Liver (tissue), 9 donors: ENCODE data around the gene EXOC6B. TPM values are rescaled to one million over a fixed set of nuclear protein-coding genes. Genes with fewer than 3 reads are reported as not detected.

Experiments used
- DNase-seq: peaks from one replicate; pipeline ENCODE4 v3.0.0-alpha.2; 2017; ENCODE audit warnings: low spot score
- H3K27ac ChIP-seq, 2 donors: one replicate each; pipeline ENCODE4 v1.7.0; 2013; ENCODE audit warnings: inconsistent platforms in 2 of 2, low read length in 2 of 2, control low read depth in 1 of 2, low read depth in 1 of 2, mild to moderate bottlenecking in 1 of 2
- H3K27me3 ChIP-seq, 4 donors: one replicate each; pipeline versions ENCODE4 v1.6.1 to v1.7.0; 2013; ENCODE audit warnings: low read length in 3 of 4, inconsistent platforms in 1 of 4, mild to moderate bottlenecking in 1 of 4, moderate library complexity in 1 of 4; ENCODE audit not compliant: control insufficient read depth in 4 of 4, insufficient read depth in 4 of 4
- H3K36me3 ChIP-seq, 4 donors: one replicate each; pipeline versions ENCODE4 v1.6.1 to v1.7.0; 2013; ENCODE audit warnings: low read length in 3 of 4, mild to moderate bottlenecking in 3 of 4, low read depth in 1 of 4, moderate library complexity in 1 of 4; ENCODE audit not compliant: control insufficient read depth in 4 of 4, insufficient read depth in 3 of 4
- H3K4me1 ChIP-seq, 4 donors: one replicate each; pipeline versions ENCODE4 v1.6.1 to v1.7.0; 2013; ENCODE audit warnings: low read length in 3 of 4, mild to moderate bottlenecking in 3 of 4, moderate library complexity in 1 of 4; ENCODE audit not compliant: control insufficient read depth in 4 of 4, insufficient read depth in 4 of 4
- H3K4me3 ChIP-seq, 3 donors: one replicate each; pipeline versions ENCODE4 v1.6.1 to v1.7.0; 2013; ENCODE audit warnings: low read length in 3 of 3, control low read depth in 1 of 3, low read depth in 1 of 3, mild to moderate bottlenecking in 1 of 3
- H3K9ac ChIP-seq, 2 donors: one replicate each; pipeline ENCODE4 v1.7.0; 2013; ENCODE audit warnings: low read length in 2 of 2, mild to moderate bottlenecking in 2 of 2, moderate library complexity in 2 of 2, control low read depth in 1 of 2, low read depth in 1 of 2
- H3K9me3 ChIP-seq, 4 donors: one replicate each; pipeline versions ENCODE4 v1.6.1 to v1.7.0; 2013; ENCODE audit warnings: low read length in 3 of 4; ENCODE audit not compliant: control insufficient read depth in 4 of 4
- ATF3 ChIP-seq: IDR thresholded peaks from 2 replicates; pipeline ENCODE4 v1.6.1; 2016; ENCODE audit warnings: antibody characterized with exemption
- FOXA1 ChIP-seq: IDR thresholded peaks from 2 replicates; pipeline ENCODE4 v1.6.1; 2016; ENCODE audit warnings: antibody characterized with exemption
- FOXA2 ChIP-seq: IDR thresholded peaks from 2 replicates; pipeline ENCODE4 v1.6.1; 2016; ENCODE audit warnings: antibody characterized with exemption
- GABPA ChIP-seq, 2 donors: IDR thresholded peaks in 1 of 2; conservative IDR thresholded peaks in 1 of 2; 2 replicates each; pipeline ENCODE4 v1.6.1; 2016; ENCODE audit warnings: antibody characterized with exemption in 2 of 2, mild to moderate bottlenecking in 1 of 2, moderate library complexity in 1 of 2
- HNF4A ChIP-seq, 2 donors: conservative IDR thresholded peaks; 2 replicates each; pipeline ENCODE4 v1.6.1; 2016; ENCODE audit warnings: antibody characterized with exemption in 2 of 2, mild to moderate bottlenecking in 2 of 2
- HNF4G ChIP-seq: IDR thresholded peaks from 2 replicates; pipeline ENCODE4 v1.6.1; 2016; ENCODE audit warnings: antibody characterized with exemption
- JUND ChIP-seq, 2 donors: IDR thresholded peaks; 2 replicates each; pipeline ENCODE4 v1.6.1; 2016; ENCODE audit warnings: antibody characterized with exemption in 2 of 2
- NR2F2 ChIP-seq: IDR thresholded peaks from 2 replicates; pipeline ENCODE4 v1.6.1; 2016; ENCODE audit warnings: antibody characterized with exemption
- RAD21 ChIP-seq, 2 donors: IDR thresholded peaks; 2 replicates each; pipeline ENCODE4 v1.6.1; 2016; ENCODE audit warnings: antibody characterized with exemption in 2 of 2, mild to moderate bottlenecking in 2 of 2
- RXRA ChIP-seq, 2 donors: IDR thresholded peaks; 2 replicates each; pipeline ENCODE4 v1.6.1; 2017 to 2018; ENCODE audit warnings: antibody characterized with exemption in 2 of 2, mild to moderate bottlenecking in 1 of 2
- SP1 ChIP-seq: IDR thresholded peaks from 2 replicates; pipeline ENCODE4 v1.6.1; 2018; ENCODE audit warnings: antibody characterized with exemption, mild to moderate bottlenecking
- TAF1 ChIP-seq: conservative IDR thresholded peaks from 2 replicates; pipeline ENCODE4 v1.6.1; 2016; ENCODE audit warnings: antibody characterized with exemption, mild to moderate bottlenecking
- YY1 ChIP-seq: IDR thresholded peaks from 2 replicates; pipeline ENCODE4 v1.6.1; 2016; ENCODE audit warnings: antibody characterized with exemption, mild to moderate bottlenecking
- WGBS: extraction: QIAGEN DNeasy Blood & Tissue Kit; methylation state at CpG from one replicate; pipeline ENCODE4 v1.1.7; 2013; 5-methylcytosine and 5-hydroxymethylcytosine counted together
- polyA plus RNA-seq, 2 donors: library from polyadenylated mRNA; stranded (reverse) in 1 of 2; unstranded in 1 of 2; fragments of 200-250 nt in 1 of 2; fragments of >200 nt in 1 of 2; fragmentation: Nextera tagmentation in 1 of 2; extraction: Ambion mirVana in 1 of 2; gene quantifications; one replicate each; pipeline versions ENCODE4 v1.2.1 to v1.2.3, GENCODE V29; 2013 to 2015
- total RNA-seq, 2 donors: library from RNA; depleted of rRNA; stranded (reverse); fragments of >200 nt; gene quantifications; one replicate each; pipeline ENCODE4 v1.2.3, GENCODE V29; 2014
- TF ChIP-seq, protein P1 (sequence below): IDR thresholded peaks from 2 replicates; pipeline ENCODE4 v1.6.1; 2016; ENCODE audit warnings: antibody characterized with exemption, mild to moderate bottlenecking
- TF ChIP-seq, protein P2 (sequence below): IDR thresholded peaks from 2 replicates; pipeline ENCODE4 v1.6.1; 2016; ENCODE audit warnings: antibody characterized with exemption
- TF ChIP-seq, protein P3 (sequence below): fragments of 150-350 bp; IDR thresholded peaks from 2 replicates; pipeline ENCODE4 v1.5.1; 2017; ENCODE audit warnings: improper control_type of control experiment, low read depth, low read length; ENCODE audit not compliant: missing input control
- TF ChIP-seq, protein P4 (sequence below): IDR thresholded peaks from 2 replicates; pipeline ENCODE4 v1.6.1; 2016; ENCODE audit warnings: antibody characterized with exemption
- donor health status: healthy.
- donor health status: healthy.
- donor health status: healthy.
- donor health status: healthy.
- donor health status: healthy.

EXOC6B gene
- total and polyA plus RNA-seq, 4 donors, result 1.7 to 9.5 (median 5.5) TPM

DNA sequence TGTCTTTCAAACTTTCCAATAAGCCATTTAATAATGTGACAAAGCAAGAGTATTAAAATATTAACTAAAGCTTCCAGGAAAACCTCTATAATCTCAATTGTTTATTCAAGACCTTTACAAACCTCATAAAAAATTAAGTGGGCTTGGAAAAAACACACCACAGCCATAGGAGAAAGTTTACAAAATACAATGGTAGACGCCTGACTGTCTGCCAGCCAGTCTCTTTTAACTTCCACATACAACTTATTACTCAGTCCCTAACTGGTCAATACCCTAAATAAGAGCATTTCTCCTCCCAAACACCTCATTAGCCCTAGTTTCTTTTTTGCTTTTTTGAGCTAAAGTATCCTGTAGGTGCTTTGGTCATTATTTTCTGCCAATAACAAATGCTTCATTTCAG lies 430.7 kb downstream of the EXOC6B start:
- Histone ChIP-seq H3K36me3 (peaks cover 0 to 2% (median 0%) of the 10 kb centered on the region in 4 donors), H3K9ac (no peak overlapping the region), H3K27me3 (no peaks in the 10 kb centered on the region), H3K4me1 (no peaks in the 10 kb centered on the region), H3K27ac (no peak overlapping the region), H3K4me3 (no peak overlapping the region), H3K9me3 (peaks cover 0 to 1% (median under 1%) of the 10 kb centered on the region in 4 donors)
- TF ChIP-seq JUND (IDR thresholded peaks at IDR 0.05) (no peak), FOXA2 (no peak), RXRA (IDR thresholded peaks at IDR 0.05) (no peak), HNF4A (conservative IDR thresholded peaks at IDR 0.05) (no peak), FOXA1 (no peak), HNF4G (no peak), RAD21 (IDR thresholded peaks at IDR 0.05) (no peak), GABPA (IDR thresholded peaks at IDR 0.05 in 1 of 2, conservative IDR thresholded peaks at IDR 0.05 in 1 of 2) (no peak), YY1 (no peak), NR2F2 (no peak)
- TF ChIP-seq, protein P1, sequence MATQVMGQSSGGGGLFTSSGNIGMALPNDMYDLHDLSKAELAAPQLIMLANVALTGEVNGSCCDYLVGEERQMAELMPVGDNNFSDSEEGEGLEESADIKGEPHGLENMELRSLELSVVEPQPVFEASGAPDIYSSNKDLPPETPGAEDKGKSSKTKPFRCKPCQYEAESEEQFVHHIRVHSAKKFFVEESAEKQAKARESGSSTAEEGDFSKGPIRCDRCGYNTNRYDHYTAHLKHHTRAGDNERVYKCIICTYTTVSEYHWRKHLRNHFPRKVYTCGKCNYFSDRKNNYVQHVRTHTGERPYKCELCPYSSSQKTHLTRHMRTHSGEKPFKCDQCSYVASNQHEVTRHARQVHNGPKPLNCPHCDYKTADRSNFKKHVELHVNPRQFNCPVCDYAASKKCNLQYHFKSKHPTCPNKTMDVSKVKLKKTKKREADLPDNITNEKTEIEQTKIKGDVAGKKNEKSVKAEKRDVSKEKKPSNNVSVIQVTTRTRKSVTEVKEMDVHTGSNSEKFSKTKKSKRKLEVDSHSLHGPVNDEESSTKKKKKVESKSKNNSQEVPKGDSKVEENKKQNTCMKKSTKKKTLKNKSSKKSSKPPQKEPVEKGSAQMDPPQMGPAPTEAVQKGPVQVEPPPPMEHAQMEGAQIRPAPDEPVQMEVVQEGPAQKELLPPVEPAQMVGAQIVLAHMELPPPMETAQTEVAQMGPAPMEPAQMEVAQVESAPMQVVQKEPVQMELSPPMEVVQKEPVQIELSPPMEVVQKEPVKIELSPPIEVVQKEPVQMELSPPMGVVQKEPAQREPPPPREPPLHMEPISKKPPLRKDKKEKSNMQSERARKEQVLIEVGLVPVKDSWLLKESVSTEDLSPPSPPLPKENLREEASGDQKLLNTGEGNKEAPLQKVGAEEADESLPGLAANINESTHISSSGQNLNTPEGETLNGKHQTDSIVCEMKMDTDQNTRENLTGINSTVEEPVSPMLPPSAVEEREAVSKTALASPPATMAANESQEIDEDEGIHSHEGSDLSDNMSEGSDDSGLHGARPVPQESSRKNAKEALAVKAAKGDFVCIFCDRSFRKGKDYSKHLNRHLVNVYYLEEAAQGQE, result no peak
- TF ChIP-seq, protein P2, sequence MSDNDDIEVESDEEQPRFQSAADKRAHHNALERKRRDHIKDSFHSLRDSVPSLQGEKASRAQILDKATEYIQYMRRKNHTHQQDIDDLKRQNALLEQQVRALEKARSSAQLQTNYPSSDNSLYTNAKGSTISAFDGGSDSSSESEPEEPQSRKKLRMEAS, result no peak
- TF ChIP-seq, protein P3, sequence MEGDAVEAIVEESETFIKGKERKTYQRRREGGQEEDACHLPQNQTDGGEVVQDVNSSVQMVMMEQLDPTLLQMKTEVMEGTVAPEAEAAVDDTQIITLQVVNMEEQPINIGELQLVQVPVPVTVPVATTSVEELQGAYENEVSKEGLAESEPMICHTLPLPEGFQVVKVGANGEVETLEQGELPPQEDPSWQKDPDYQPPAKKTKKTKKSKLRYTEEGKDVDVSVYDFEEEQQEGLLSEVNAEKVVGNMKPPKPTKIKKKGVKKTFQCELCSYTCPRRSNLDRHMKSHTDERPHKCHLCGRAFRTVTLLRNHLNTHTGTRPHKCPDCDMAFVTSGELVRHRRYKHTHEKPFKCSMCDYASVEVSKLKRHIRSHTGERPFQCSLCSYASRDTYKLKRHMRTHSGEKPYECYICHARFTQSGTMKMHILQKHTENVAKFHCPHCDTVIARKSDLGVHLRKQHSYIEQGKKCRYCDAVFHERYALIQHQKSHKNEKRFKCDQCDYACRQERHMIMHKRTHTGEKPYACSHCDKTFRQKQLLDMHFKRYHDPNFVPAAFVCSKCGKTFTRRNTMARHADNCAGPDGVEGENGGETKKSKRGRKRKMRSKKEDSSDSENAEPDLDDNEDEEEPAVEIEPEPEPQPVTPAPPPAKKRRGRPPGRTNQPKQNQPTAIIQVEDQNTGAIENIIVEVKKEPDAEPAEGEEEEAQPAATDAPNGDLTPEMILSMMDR, result no peak
- no peak for DNase-seq
- WGBS, result 94% methylated on average over 1 of the region's 1 CpG

GRCh38 chr2:72394541-72395070 lies 431.2 kb downstream of the EXOC6B start:
- no peak overlapping the region for H3K9ac ChIP-seq
- H3K4me1 ChIP-seq, result no peaks in the 10 kb centered on the region
- no peaks in the 10 kb centered on the region for H3K27me3 ChIP-seq
- no peak overlapping the region for H3K27ac ChIP-seq
- peaks cover 0 to 1% (median 0%) of the 10 kb centered on the region in 4 donors for H3K9me3 ChIP-seq
- DNase-seq, result no peak
- H3K4me3 ChIP-seq, result no peak overlapping the region
- H3K36me3 ChIP-seq, result peaks cover 0 to 2% (median 0%) of the 10 kb centered on the region in 4 donors
- TF ChIP-seq YY1 (no peak), RXRA (IDR thresholded peaks at IDR 0.05) (no peak), JUND (IDR thresholded peaks at IDR 0.05) (no peak), ATF3 (no peak), TAF1 (no peak), RAD21 (IDR thresholded peaks at IDR 0.05) (no peak), FOXA2 (no peak), SP1 (no peak), NR2F2 (no peak), GABPA (IDR thresholded peaks at IDR 0.05 in 1 of 2, conservative IDR thresholded peaks at IDR 0.05 in 1 of 2) (no peak), HNF4G (no peak)
- TF ChIP-seq, protein P2, result no peak
- TF ChIP-seq, protein P1, result no peak
- TF ChIP-seq, protein P4, sequence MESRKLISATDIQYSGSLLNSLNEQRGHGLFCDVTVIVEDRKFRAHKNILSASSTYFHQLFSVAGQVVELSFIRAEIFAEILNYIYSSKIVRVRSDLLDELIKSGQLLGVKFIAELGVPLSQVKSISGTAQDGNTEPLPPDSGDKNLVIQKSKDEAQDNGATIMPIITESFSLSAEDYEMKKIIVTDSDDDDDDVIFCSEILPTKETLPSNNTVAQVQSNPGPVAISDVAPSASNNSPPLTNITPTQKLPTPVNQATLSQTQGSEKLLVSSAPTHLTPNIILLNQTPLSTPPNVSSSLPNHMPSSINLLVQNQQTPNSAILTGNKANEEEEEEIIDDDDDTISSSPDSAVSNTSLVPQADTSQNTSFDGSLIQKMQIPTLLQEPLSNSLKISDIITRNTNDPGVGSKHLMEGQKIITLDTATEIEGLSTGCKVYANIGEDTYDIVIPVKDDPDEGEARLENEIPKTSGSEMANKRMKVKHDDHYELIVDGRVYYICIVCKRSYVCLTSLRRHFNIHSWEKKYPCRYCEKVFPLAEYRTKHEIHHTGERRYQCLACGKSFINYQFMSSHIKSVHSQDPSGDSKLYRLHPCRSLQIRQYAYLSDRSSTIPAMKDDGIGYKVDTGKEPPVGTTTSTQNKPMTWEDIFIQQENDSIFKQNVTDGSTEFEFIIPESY, result no peak
- TF ChIP-seq, protein P3, result no peak
